Mesenchymal stem cell (in vitro differentiated cells and primary cell): ENCODE results near the gene CYBC1.
A peak's percentile ranks its signal among the peaks of the same experiment; 100 is the strongest.

Experiments
- DNase-seq: peaks from one replicate; pipeline ENCODE4 v3.0.0-alpha.2; 2013
- H2AFZ ChIP-seq: one replicate; pipeline ENCODE4 v1.6.1; 2013; ENCODE audit warnings: low read depth, mild to moderate bottlenecking, control low read depth, inconsistent platforms, low read length, moderate library complexity
- H2AK5ac ChIP-seq: 2 replicates; pipeline ENCODE4 v1.6.1; 2013; ENCODE audit warnings: low read length, moderate library complexity, mild to moderate bottlenecking, inconsistent platforms; ENCODE audit not compliant: severe bottlenecking
- H2BK120ac ChIP-seq: one replicate; pipeline ENCODE4 v1.6.1; 2013; ENCODE audit warnings: low read depth, mild to moderate bottlenecking, inconsistent platforms, low read length, moderate library complexity
- H2BK12ac ChIP-seq, 2 experiments: one replicate each; pipeline ENCODE4 v1.6.1; 2013; ENCODE audit warnings: inconsistent platforms in 2 of 2, low read length in 2 of 2, mild to moderate bottlenecking in 2 of 2, moderate library complexity in 2 of 2, control low read depth in 1 of 2
- H2BK15ac ChIP-seq: one replicate; pipeline ENCODE4 v1.6.1; 2013; ENCODE audit warnings: mild to moderate bottlenecking, low read depth, inconsistent platforms; ENCODE audit not compliant: poor library complexity, severe bottlenecking
- H2BK5ac ChIP-seq: 2 replicates; pipeline ENCODE4 v1.6.1; 2013; ENCODE audit warnings: low read depth, mild to moderate bottlenecking, low read length, control low read depth, inconsistent platforms; ENCODE audit not compliant: poor library complexity, severe bottlenecking
- H3K14ac ChIP-seq, 2 experiments: one replicate each; pipeline ENCODE4 v1.6.1; 2013; ENCODE audit warnings: inconsistent platforms in 2 of 2, low read length in 2 of 2, control low read depth in 1 of 2, mild to moderate bottlenecking in 1 of 2, moderate library complexity in 1 of 2
- H3K18ac ChIP-seq, 2 experiments: one replicate each; pipeline ENCODE4 v1.6.1; 2013; ENCODE audit warnings: inconsistent platforms in 2 of 2, low read length in 2 of 2, control low read depth in 1 of 2, low read depth in 1 of 2, mild to moderate bottlenecking in 1 of 2
- H3K23ac ChIP-seq, 2 experiments: one replicate each; pipeline ENCODE4 v1.6.1; 2013; ENCODE audit warnings: inconsistent platforms in 2 of 2, low read length in 2 of 2, mild to moderate bottlenecking in 2 of 2, moderate library complexity in 2 of 2, control low read depth in 1 of 2
- H3K27ac ChIP-seq: 2 replicates; pipeline ENCODE4 v1.5.1; 2013; ENCODE audit warnings: mild to moderate bottlenecking, moderate library complexity, low read length, control low read depth, inconsistent platforms; ENCODE audit not compliant: poor library complexity, severe bottlenecking
- H3K27me3 ChIP-seq, 2 experiments: 2 replicates each; pipeline versions ENCODE4 v1.6.1 to v1.7.0; 2013; ENCODE audit warnings: low read length in 2 of 2, mild to moderate bottlenecking in 2 of 2, moderate library complexity in 2 of 2, control low read depth in 1 of 2, inconsistent platforms in 1 of 2; ENCODE audit not compliant: control insufficient read depth in 1 of 2, insufficient read depth in 1 of 2
- H3K36me3 ChIP-seq, 2 experiments: 2 replicates each; pipeline versions ENCODE4 v1.6.1 to v1.7.0; 2013; ENCODE audit warnings: low read length in 2 of 2, control low read depth in 1 of 2, inconsistent platforms in 1 of 2, low read depth in 1 of 2, mild to moderate bottlenecking in 1 of 2; ENCODE audit not compliant: insufficient read depth in 2 of 2, control insufficient read depth in 1 of 2
- H3K4ac ChIP-seq, 2 experiments: one replicate each; pipeline ENCODE4 v1.6.1; 2013; ENCODE audit warnings: inconsistent platforms in 2 of 2, low read length in 2 of 2, mild to moderate bottlenecking in 2 of 2, moderate library complexity in 2 of 2, control low read depth in 1 of 2, low read depth in 1 of 2
- H3K4me1 ChIP-seq: 2 replicates; pipeline ENCODE4 v1.6.1; 2013; ENCODE audit warnings: low read depth, low read length, control low read depth; ENCODE audit not compliant: control insufficient read depth, insufficient read depth
- H3K4me2 ChIP-seq: 2 replicates; pipeline ENCODE4 v1.6.1; 2013; ENCODE audit warnings: low read length, mild to moderate bottlenecking, inconsistent platforms; ENCODE audit not compliant: poor library complexity, severe bottlenecking
- H3K4me3 ChIP-seq, 2 experiments: 2 replicates each; pipeline versions ENCODE4 v1.5.1 to v1.7.0; 2013; ENCODE audit warnings: low read length in 2 of 2, mild to moderate bottlenecking in 2 of 2, control low read depth in 1 of 2, low read depth in 1 of 2; ENCODE audit not compliant: insufficient read depth in 1 of 2
- H3K79me1 ChIP-seq: replicated peaks from 2 replicates; pipeline ENCODE4 v1.6.1; 2013; ENCODE audit warnings: mild to moderate bottlenecking, control low read depth, low read length, inconsistent platforms; ENCODE audit not compliant: poor library complexity, severe bottlenecking
- H3K9ac ChIP-seq: 2 replicates; pipeline ENCODE4 v1.7.0; 2013; ENCODE audit warnings: mild to moderate bottlenecking, low read length, moderate library complexity
- H3K9me3 ChIP-seq: 2 replicates; pipeline ENCODE4 v1.7.0; 2013; ENCODE audit warnings: mild to moderate bottlenecking, low read length; ENCODE audit not compliant: control insufficient read depth
- H4K8ac ChIP-seq: one replicate; pipeline ENCODE4 v1.6.1; 2013; ENCODE audit warnings: inconsistent platforms, mild to moderate bottlenecking, low read length, moderate library complexity
- H4K91ac ChIP-seq: one replicate; pipeline ENCODE4 v1.6.1; 2013; ENCODE audit warnings: mild to moderate bottlenecking, low read length, inconsistent platforms
- WGBS: methylation state at CpG from one replicate; pipeline ENCODE4 v1.1.7; 2013; ENCODE audit warnings: mixed read lengths; 5-methylcytosine and 5-hydroxymethylcytosine counted together

CYBC1 gene

DNA sequence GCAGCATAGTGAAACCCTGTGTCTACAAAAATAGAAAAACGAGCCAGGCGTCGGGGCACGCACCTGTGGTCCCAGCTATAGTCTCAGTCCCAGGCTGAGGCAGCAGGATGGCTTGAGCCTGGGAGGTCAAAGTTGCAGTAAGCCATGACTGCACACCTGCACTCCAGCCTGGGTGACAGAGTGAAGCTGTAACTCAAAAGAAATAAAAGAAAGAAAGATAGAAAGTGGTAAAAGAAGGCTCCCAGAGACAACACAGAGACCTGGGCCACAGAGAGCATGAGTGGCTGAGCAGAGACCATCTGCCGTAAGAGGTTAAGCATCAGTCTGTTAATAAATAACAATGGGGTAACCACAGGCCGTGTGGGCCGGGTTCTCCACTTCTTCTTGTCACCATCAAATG, 47.7 kb downstream of the CYBC1 start:
- Histone ChIP-seq H3K18ac (no peak overlapping the region), H2BK15ac (no peak overlapping the region), H2AK5ac (no peak overlapping the region), H3K9me3 (no peaks in the 10 kb centered on the region), H4K8ac (no peak overlapping the region), H3K36me3 (peaks cover 25 to 29% of the 10 kb centered on the region in 2 experiments), H3K27ac (peak overlapping the region; percentile 67), H4K91ac (no peak overlapping the region), H3K4ac (no peak overlapping the region), H3K4me3 (no peak overlapping the region), H3K4me2 (peak overlapping the region; percentile 17), H3K4me1 (peaks cover 55% of the 10 kb centered on the region), H3K23ac (no peak overlapping the region), H3K27me3 (no peaks in the 10 kb centered on the region), H3K14ac (no peak overlapping the region), H2BK5ac (no peak overlapping the region), H3K79me1 (peaks cover 5% of the 10 kb centered on the region), H2AFZ (no peak overlapping the region), H2BK120ac (no peak overlapping the region), H2BK12ac (no peak overlapping the region), H3K9ac (no peak overlapping the region)
- DNase-seq: no peak
- WGBS: 91% methylated on average over 7 of the region's 7 CpGs

DNA sequence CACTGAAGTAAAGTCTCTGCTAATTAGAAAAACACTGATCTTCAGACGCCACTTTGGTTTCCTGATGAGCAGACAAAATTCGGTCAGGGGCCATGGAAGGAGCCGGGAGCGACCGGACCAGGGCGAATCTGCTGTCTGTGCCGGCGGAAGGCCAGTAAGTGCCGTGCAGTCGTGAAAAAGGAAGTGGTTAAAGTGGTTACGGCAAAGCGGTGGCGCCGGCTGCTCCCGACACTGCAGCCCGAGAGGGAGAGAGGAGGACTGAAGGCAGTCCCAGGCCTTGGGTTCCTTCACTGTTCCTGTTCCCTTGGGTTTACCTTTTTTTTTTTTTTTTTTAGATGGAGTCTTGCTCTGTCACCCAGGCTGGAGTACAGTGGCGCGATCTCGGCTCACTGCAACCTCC, 49.7 kb downstream of the CYBC1 start:
- 99% methylated on average over 10 of the region's 19 CpGs for WGBS
- H3K36me3 ChIP-seq: peaks cover 22 to 30% of the 10 kb centered on the region in 2 experiments
- no peak overlapping the region for H2AK5ac ChIP-seq
- DNase-seq: no peak
- no peak overlapping the region for H3K27ac ChIP-seq
- H3K4me3 ChIP-seq: no peak overlapping the region
- no peak overlapping the region for H4K8ac ChIP-seq
- H2AFZ ChIP-seq: no peak overlapping the region
- H3K79me1 ChIP-seq: no peaks in the 10 kb centered on the region
- no peak overlapping the region for H2BK15ac ChIP-seq
- no peak overlapping the region for H3K9ac ChIP-seq
- no peak overlapping the region for H4K91ac ChIP-seq
- H3K9me3 ChIP-seq: no peaks in the 10 kb centered on the region
- no peak overlapping the region for H3K4ac ChIP-seq
- no peak overlapping the region for H2BK5ac ChIP-seq
- H3K4me1 ChIP-seq: peaks cover 51% of the 10 kb centered on the region
- no peak overlapping the region for H3K18ac ChIP-seq
- H2BK12ac ChIP-seq: no peak overlapping the region
- H3K23ac ChIP-seq: no peak overlapping the region
- H3K14ac ChIP-seq: no peak overlapping the region
- H2BK120ac ChIP-seq: no peak overlapping the region
- no peaks in the 10 kb centered on the region for H3K27me3 ChIP-seq
- no peak overlapping the region for H3K4me2 ChIP-seq

GRCh38 chr17:82400206-82400605, 50.3 kb downstream of the CYBC1 start:
- Histone ChIP-seq H2BK12ac (no peak overlapping the region), H2BK120ac (no peak overlapping the region), H2AK5ac (no peak overlapping the region), H2BK15ac (no peak overlapping the region), H3K14ac (no peak overlapping the region), H2AFZ (no peak overlapping the region), H3K9me3 (no peaks in the 10 kb centered on the region), H4K8ac (no peak overlapping the region), H3K79me1 (no peaks in the 10 kb centered on the region), H3K4me2 (no peak overlapping the region), H3K4ac (no peak overlapping the region), H3K27ac (peak overlapping the region; percentile 7), H3K18ac (no peak overlapping the region), H4K91ac (no peak overlapping the region), H3K27me3 (no peaks in the 10 kb centered on the region), H2BK5ac (no peak overlapping the region), H3K23ac (no peak overlapping the region), H3K36me3 (peaks cover 22 to 30% of the 10 kb centered on the region in 2 experiments), H3K4me3 (no peak overlapping the region), H3K9ac (peak overlapping the region; percentile 65), H3K4me1 (peaks cover 51% of the 10 kb centered on the region)
- WGBS: 93% methylated on average over 7 of the region's 7 CpGs
- no peak for DNase-seq

DNA sequence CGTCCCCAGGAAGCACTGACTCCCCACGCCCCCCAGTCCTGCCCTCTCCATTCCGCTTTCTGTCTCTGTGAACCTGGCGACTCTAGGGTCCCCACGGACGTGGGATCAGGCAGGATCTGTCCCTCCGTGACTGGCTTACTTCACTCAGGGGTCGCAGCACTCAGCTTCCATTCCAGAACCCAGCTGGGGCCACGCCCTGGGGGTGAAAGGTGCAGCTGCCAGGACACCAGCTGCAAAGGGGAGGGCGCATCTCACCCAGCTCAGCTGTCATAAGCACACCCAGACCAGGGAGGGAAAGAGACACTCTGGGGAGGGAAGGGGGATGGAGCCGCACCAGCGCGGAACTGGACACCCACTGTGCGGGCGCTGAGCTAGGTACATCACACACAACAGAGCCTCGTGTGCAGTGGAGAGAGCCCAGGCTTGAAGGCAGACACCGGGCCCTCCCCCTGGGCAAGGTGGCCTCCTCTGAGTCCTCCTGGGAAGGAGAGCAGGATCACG, 50.9 kb downstream of the CYBC1 start:
- Histone ChIP-seq H2AK5ac (peak overlapping the region; percentile 84), H3K4me2 (no peak overlapping the region), H2AFZ (no peak overlapping the region), H2BK5ac (no peak overlapping the region), H3K14ac (no peak overlapping the region), H2BK120ac (no peak overlapping the region), H4K8ac (no peak overlapping the region), H3K23ac (no peak overlapping the region), H4K91ac (no peak overlapping the region), H3K9ac (peak overlapping the region; percentile 65), H3K4me3 (peak overlapping the region in 1 of 2 experiments; percentile 56), H3K9me3 (no peaks in the 10 kb centered on the region), H3K79me1 (no peaks in the 10 kb centered on the region), H3K18ac (no peak overlapping the region), H2BK12ac (no peak overlapping the region), H3K4ac (no peak overlapping the region), H3K4me1 (peaks cover 51% of the 10 kb centered on the region), H3K27ac (peak overlapping the region; percentile 78), H2BK15ac (no peak overlapping the region), H3K36me3 (peaks cover 22 to 28% of the 10 kb centered on the region in 2 experiments), H3K27me3 (no peaks in the 10 kb centered on the region)
- 79% methylated on average over 18 of the region's 18 CpGs for WGBS
- no peak for DNase-seq
